Activated T-cell treated with anti-CD3 and anti-CD28 coated beads for 1 hour (primary cell): ENCODE data around the gene CACNB1.

Source experiments
- DNase-seq: peaks from one replicate; pipeline ENCODE4 v3.0.0-alpha.2; 2020; ENCODE audit warnings: low read depth

CACNB1 gene

DNA sequence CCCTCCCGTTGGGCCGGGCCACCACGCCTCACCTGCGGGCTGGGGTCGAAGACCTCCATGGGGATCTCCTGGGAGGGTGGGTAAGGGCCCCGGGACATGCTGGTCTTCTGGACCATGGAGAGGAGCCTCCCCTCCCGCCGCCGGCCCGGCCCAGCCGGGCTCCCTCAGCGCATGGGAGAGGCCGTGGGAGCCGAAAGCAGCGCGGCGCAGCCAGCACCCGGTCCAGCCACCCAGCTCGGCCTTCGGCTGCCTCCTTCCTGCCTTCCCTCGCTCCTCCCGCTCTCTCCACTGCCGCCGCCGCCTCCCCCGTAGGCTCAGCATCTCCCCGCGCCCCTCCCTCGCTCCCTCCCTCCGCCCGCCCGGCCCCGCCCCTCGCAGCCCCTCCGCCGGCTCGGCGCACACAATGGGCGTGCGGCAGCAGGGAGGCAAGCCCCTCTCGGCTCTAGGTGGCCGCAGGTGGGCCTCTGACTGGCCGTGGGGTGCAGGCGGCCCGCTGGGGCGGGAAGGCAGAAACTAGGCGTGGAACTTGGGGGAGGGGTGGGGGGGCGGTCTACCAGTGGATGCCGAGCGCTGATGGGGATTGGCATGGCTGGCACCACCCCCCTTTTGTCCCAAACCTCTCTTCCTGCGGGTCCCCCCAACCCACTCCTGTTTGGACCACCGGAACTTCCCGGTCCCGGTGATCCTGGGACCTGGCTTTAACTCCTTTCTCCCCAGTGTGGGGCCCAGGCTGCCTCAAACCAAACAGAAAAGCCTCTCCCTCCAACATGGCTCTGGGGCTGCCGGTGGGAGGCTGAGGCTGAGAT is at the start of gene CACNB1:
Gene CACNB1 (minus strand): TSS at position 290 of the 806 bp plus-strand sequence. CDS start 174 bp downstream, at position 116.
- DNase-seq: peak; percentile 45

DNA sequence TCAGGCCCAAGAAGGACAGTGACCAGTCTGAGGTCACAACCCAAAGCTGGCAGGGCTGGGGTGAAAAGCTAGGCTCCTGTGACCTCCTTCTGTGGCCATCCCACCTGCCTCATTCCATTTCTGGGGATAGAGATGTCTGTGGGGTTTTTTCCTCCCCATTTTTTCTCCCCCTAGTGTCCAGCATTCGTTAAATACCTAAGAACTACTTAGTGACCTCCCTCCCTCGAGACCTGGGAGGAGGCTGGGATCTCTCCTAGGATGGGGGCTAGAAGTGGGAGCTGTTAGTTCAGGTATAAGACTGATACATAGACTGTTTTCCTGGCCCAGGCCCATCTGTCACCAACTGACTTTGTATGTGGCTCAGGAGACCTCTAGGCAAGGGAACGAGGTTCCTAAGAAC is 48.8 kb upstream of the CACNB1 start:
- no peak for DNase-seq

DNA sequence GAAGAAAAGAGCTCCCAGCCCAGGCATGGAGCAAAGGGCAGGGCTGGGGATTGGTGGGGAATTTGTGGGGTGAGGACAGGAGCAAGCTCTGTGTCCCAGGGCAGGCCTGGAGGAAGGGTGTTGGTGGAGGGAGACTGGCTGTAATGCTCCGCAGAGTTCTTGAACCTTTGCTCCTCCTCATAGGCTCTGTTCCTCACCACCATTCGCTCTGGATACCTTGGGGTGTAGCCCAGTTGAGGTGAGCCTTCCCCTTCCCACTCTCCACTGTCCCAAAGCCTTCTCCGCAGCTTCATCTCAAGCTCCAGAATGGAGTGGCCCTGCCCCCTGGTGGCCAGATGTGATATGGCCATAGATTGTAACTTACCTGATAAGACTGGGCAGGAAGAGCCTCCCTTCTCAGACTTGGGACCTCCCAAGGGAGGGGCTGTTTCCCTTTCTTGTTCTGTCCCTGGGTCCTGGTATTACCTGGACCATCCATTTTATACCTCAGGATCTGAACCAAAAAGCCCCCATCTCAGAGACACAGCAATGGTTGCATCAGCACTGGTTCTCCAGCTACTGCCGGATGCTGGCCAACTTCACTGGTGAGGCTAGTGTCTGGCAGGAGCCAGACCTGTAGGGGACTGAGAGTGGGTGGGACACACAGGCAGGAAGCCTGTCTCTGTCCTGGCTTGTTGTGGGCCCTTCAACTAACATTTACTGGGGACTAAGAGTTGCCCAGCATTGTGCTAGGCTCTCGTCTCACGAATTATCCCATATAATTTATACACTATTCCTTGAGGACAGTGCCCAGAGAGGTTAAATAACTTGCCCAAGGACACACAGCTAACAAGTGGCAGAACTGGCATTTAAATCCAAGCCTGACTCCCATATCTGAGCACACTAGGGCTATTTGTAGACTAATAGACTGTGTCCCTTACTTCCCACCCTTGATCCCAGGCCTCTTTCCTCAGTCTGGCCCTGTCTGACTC is 47.4 kb upstream of the CACNB1 start:
- peak; percentile 87 for DNase-seq

DNA sequence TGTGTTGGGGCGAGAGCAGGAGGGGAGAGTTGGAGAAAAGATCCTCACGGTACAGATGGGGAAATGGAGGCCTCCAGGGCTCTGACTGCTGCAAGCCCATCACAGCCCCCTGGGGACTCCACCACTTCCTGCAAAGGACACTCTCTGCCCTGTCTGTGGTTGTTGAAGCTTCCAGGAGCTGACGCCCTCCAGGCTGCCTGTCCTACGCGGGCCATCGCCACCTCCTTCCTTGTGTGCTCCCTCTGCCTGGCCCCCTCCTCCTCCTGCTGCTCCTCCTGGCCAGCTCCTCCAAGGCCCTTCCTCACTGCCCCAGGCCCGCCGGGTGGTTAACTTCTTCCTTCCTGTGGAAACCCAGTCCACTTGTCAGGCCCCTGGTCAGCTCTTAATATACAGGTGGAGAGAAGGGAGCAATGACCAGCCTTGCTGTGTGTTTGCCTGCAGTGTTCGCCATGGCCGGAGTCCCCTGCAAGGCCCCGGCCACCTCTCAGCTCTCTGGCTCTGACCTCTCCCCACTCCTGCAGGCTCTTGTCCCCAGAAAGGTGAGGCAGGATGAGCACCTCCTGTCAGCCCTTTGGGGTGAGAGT is 46.6 kb upstream of the CACNB1 start:
- no peak for DNase-seq

DNA sequence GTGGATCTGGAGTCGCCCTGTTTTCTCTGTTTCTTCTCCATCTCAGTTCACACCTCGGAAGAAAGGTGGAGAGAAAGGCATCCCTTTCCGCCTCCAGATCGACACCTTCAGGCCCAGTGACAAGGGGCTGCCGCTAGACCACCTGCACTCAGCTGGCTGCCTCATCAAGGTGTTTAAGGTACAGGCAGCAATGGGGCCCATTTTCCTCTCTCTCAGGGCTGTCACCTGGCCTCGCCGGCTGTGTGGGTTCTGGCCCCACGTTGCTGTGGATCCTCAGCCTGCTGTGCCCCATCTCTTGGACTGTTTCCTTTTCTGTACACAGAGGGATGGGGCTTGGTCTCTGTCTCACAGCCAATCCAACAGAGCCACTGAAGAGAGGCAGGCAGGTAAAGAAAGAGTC is 45.7 kb upstream of the CACNB1 start:
- DNase-seq: no peak

DNA sequence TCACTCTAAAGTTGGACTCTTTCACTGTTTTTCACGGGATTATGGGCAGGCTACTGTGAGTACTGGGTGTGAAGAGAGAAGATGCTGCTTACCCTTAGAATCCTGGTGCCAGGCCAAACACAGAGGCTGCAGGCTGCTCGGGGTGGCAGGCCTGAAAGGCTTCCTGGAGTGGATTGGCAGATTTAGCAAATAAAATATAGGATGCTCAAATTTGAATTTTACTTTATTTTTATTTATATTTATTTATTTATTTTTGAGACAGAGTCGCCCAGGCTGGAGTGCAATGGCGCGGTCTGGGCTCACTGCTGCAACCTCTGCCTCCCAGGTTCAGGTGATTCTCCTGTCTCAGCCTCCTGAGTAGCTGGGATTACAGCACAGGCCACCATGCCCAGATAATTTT is 43.2 kb upstream of the CACNB1 start:
- no peak for DNase-seq

DNA sequence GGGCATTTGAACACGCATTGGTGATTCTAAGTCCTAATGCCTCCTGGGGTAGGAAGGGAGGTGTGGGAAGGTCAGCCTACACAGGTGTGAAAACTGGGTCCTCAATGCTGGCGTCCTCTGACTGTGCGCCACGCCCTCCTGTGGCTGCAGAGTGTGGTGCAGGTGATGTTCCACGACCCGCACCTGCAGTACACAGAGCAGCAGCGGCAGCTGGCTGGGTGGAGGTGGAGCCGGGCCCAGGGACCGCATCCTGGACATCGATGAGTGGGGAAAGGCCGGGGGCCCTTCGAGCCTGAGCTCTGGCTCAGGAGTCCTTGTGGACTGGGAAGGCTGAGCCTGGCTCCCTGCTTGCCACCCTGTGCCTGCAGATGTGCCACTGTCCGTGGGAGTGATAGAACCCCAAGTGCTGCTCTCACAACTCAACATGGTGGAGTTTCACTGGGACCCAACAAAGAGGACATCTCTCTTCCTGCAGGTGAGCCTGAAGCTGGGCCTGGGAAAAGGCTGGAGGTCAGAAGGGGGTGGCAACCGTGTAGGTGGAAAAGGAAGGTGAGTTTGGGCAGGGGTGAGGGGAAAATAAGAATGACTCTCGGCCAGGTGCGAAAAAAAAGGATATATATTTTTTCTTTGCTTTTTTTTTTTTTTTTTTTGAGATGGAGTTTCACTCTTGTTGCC is 42.3 kb upstream of the CACNB1 start:
- peak; percentile 53 for DNase-seq

DNA sequence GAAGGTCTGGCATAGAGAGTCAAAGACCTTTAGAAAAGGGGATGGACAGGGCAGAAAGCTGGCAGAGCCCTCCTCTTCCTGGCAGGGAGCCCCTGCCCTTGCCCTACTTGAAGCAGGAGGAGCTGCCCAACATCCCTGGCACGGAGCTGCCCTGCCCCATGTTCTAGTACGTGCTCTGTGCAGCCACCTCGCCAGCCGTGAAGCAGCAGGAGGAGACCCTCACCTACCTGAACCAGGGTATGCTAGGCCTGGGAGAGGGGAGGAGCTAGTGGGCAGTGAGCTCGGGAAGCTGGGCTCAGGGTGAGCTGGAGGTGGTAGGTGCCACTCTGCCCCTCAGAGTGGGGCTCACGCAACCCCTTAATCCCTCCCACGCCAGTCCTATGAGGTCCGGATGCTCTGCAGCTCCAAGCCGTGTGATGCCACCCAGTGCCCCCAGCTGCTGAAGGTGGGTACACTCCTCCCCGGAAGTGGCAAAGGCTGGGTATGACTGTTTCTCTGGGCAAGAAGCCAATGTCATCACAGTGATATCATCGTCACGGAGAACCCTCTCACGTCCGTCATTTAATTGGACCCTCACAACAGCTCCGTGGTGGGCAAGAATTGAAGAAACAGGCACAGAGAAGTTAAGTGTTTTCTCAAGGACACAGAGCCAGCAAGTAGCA is 41.0 kb upstream of the CACNB1 start:
- peak; percentile 66 for DNase-seq

DNA sequence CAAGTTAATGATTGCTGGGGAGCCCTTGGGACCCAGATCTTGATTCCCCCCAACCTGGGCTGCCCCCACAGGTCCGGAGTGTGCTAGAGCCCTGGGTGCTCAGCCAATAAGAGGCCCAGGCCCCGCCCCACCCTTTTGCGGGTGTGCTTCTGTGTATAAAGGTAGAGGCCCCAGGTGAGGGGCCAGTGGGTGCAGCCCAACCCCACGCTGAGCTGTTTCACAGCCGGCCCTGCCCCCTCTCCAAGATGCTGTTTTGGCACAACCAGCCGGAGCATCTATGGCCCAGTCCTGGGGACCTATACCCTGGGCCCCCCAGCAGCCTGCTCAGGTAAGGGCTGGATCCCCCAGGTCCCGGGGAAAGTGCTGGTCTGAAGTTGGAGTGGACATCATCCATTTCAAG is 40.1 kb upstream of the CACNB1 start:
- DNase-seq: no peak

DNA sequence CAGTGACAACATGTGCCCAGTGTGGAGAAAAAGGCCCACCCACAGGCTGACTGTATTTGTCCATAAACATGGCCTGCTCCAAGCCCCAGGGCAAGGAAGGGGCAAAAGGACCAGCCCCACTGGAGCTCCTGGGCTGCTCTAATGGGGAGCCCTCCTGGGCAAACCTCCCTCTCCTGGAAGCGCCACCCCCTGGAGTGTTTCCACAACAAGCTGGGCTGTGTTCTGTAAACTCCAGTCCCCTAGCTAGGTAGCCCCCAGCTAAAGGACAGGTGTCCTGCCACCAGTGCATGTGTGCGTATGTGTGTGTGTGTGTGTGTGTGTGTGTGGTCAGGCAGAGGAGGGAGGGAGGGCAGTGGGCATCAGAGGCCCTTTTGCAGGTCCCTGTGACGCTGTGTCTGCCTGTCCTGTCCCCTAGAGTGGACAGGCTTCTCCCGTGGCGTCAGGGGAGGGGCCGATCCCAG is 39.5 kb upstream of the CACNB1 start:
- no peak for DNase-seq

DNA sequence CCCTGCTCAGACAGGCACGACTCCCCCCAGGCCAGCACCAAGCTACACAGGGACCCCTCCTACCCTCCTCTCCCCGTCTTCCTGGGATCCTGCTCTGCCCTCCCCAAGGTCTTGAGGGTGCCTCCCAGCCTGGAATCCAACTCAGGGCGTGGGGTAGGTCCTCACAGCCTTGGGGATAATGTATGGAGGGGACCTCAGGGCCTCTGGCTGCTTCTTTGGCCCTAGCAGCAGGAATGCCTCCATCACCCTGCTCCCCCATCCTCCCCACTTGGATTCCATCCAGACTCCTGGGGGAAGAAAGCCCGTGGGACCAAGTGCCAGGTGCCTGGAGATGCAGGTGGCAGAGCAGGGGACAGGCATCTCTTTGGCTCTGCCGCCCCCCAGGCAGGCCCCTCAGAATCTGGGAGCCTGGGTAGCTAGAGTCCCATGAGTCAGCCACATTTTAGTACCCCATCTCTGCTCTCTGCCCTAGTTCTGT is 39.0 kb upstream of the CACNB1 start:
- no peak for DNase-seq

DNA sequence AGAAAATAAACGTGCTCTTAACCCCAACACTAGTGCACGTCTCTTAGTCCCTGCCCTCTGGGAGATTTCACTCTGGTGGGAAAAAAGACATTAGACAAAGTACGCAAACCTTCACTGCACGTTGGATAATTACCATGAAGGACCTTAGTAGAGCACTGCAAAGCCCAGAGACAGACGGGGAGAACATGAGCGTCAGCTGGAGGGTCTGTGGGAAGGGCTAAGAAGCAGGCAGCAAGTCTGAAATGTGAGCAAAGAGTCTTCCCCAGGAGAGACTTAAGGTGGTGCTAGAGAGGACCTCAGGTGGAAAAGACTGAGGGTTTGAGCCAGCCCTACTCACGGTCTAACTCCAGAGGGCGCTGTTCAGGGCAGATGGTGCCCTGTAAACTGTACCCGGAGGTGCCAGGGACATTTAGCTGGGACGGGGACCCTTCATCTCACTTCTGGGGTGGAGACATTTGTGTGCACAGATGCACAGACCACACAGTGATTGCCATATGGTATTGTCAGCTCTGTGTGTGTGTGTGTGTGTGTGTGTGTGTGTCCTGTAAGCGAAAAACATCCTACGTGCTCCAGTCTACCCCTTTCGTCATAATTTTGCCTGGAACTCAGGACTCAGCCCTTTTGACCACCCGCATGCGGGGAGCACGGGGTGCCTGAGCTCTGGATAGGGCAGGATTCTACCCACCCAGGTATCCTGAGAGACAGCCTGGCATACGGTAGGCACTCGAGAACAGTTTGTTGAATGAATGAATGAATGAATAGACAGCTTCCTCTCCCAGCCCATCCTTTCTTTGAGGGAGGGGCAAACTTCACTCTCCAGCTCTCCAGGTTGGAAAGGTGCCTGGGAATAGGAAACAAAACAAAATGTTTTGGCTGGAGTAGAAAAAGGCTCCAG is 38.3 kb upstream of the CACNB1 start:
- DNase-seq: no peak

DNA sequence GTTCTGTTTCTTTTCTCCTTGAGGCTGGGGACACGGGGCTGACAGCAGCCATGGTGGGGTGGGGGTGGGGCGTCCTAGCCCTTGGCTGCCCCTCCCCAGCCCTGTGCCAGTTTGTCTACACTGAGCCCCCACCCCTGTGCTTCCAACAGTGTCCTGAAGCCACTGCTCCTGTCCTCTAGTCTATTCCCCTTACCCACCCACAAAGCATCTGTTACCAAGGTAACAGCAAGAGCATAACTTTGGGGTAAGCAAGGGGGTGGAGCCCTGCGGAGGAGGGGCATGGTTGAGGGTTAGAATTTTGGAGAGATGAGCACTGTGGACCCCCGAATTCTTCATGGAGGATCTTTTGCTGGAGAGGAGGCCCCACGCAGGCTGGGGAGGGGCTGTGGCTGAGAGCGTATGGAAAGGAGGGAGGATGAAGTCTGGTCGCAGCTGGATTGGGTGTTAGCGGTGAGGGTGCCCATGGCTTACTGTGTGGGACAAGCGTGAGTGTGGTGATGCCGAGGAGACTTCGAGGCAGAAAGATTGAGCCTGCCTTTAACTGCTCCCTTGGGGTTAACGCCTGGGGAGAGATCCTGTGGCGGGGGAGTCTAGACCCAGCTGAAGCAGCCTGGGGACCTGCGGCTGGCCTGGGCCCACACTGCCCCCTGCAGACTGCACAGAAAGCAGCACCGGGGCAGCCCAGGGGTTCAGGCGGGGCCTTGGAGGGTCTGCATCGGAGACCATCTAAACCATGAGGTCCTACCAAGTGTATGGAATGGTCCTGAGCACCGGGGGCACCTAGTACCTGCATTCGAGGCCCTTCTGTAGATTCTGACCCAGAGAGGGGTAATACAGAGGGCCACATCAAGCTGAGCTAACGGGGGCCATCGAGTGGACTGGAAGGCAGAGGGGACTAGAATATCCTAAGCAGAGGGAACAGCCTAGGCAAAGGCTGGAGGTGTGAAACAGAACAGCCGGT is 34.4 kb upstream of the CACNB1 start:
- DNase-seq: peak; percentile 49

DNA sequence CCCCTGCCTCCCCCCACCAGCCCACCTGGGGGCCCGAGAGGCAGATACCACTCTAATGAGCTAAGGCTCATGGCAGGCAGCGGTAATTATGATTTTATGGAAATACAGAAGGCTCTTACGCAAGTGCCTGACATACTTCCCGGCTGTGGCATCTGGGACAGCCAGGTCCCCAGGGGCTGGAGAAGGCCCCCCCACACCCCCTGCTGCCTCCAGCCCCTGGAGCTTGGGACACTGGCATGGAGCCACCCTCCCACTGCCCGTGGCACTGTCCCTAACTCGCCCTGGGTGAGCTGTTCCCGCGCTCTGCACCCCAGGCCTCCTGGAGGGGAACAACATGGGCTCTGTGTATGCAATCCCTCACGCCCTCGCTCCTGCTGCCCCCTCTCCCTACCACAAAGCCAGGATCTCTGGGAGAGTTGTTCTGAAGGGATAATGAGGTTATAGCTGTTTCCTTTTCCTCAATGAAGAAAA is 33.7 kb upstream of the CACNB1 start:
- no peak for DNase-seq

DNA sequence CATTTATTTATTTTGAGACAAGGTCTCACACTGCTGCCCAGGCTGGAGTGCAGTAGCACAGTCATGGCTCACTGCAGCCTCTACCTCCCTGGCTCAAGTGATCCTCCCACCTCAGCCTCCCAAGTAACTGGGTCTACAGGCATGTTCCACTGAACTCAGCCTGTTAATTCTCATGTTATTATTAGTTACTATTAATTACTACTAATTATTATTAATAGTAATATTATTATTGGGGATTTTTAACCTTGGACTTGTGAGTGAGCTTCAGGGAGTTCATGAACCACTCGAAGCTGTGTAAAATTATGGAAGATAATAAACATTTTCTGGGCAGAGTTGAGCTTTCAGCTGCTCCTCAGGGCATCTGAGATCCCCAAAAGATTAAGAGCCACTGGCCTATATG is 32.9 kb upstream of the CACNB1 start:
- DNase-seq: no peak

DNA sequence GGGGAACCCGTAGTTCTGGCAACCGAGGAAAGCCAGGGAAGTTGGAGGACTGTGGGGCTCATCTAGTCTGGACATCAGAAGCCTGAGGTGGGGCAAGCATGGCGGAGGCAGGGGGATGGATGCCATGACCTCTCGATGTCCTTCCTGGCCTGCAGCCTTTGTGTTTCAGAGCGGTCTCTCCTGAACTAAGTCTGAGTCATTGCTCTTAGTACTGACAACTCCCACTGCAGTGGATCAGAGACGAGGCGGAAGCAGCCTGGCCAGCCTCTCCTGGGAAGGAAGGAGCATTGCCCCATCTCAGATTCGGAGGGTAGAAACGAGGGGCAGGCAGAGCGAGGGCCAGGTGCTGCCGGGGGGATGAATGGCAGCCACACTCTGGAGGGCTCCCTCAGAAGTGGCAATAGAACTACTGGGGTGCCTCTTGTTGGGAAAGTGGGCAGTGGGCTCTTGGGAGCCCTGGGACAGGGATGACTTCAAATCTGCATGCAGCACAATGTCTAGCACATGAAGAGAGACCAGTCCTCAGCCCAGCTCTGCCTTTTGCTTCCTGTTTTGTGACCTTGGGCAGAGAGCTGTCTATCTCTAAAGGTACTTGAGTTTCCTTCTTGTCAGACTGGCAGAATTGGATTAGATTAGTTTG is 31.9 kb upstream of the CACNB1 start:
- no peak for DNase-seq

DNA sequence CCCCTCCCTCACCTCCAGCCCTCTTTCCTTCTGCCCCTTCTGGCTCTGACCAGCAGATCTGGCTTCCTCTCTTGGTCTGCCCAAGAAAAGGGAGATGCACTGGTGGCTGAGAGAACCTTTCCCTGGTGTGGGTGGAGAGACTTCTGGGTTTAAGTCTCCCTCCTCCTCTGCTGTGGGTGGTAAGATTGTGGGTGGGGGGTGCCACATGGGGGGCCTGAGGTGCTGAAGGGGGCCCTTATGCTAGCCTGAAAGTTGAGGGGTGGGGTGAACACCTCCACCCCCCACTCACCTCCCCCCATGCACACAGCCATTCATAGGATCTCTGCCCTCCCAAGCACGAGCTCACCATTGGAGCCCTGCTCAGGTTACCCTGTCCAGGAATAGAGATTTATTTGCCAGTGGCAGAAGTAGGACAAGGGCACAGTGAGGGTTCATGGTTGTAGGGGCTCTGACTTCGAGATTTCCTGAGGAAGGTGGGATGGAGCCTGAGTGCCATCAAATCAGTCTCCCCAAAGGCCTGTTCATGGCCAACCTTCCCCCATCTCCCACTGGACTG is 30.0 kb upstream of the CACNB1 start:
- DNase-seq: no peak
